ENCODE data around the gene BCAR1.
"Not testable (repeated sequence)": the region's sequence is repeated elsewhere in the genome, so short reads cannot be mapped to it uniquely, and the experiment has no call there.

The BCAR1 gene

GRCh38 chr16:75252946-75253911, 1.8 kb upstream of the BCAR1 start:
- no peak for DNase-seq

GRCh38 chr16:75252049-75252864, 833 bp upstream of the BCAR1 start:
- no peak for DNase-seq

- no peak for DNase-seq
Observed at GRCh38 chr16:75250809-75251279, 580 bp downstream of the BCAR1 start.

- DNase-seq = no peak
Observed at GRCh38 chr16:75250089-75250808, 1.2 kb downstream of the BCAR1 start.

GRCh38 chr16:75249441-75249840, 2.0 kb downstream of the BCAR1 start:
- no peak for DNase-seq

DNA sequence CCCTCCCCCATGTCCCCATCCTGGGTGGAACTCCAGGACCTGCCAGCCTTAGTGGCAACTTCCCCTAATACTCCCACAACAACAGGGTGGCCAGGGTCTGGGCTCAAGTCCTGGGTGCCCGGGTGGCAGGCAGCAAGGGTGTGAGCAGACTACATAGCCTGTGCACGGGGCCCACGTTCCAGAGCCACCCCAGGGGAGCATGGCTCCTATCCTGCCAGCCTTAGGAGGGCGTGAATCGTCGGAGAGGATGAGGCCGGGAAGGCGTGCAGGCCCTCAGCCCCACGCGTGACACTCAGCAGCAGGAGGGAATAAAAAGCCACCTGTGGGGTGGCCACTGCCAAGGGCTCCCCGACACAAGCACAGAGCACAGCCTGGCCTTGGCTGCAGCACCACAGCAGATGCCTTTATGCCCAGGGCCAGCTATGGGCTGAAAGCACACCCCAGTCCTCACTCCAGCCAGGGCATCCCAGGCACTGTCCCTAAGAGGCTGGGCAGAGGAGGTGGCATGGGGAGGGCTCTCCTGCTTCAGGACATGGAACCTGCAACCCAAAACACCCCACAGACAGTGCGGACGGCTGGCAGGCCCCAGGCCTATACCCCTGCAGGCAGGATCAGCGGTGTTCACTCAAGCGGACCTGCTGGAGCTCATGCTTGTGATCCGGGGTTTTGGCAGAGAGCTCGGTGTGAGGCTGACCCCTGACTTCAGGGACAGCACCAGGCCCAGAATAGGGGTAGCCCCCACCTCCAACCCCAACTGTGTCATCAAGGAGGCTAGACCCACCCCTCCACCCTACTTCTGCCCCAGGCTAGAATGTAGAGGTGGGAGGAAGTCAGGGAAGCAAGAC, 2.7 kb downstream of the BCAR1 start:
- DNase-seq = no peak

GRCh38 chr16:75248142-75248535, 3.3 kb downstream of the BCAR1 start:
- no peak for DNase-seq

- no peak for DNase-seq
Observed at GRCh38 chr16:75247249-75247648, 4.2 kb downstream of the BCAR1 start.

- no peak for DNase-seq
Observed at GRCh38 chr16:75246504-75247205, 4.8 kb downstream of the BCAR1 start.

- no peak for DNase-seq
Observed at GRCh38 chr16:75244844-75245758, 6.3 kb downstream of the BCAR1 start.

GRCh38 chr16:75244225-75244809, 7.1 kb downstream of the BCAR1 start:
- DNase-seq = no peak

GRCh38 chr16:75243667-75244224, 7.7 kb downstream of the BCAR1 start:
- DNase-seq = no peak

- DNase-seq = not testable (repeated sequence)
Observed at GRCh38 chr16:75242436-75243078, 8.9 kb downstream of the BCAR1 start.

DNA sequence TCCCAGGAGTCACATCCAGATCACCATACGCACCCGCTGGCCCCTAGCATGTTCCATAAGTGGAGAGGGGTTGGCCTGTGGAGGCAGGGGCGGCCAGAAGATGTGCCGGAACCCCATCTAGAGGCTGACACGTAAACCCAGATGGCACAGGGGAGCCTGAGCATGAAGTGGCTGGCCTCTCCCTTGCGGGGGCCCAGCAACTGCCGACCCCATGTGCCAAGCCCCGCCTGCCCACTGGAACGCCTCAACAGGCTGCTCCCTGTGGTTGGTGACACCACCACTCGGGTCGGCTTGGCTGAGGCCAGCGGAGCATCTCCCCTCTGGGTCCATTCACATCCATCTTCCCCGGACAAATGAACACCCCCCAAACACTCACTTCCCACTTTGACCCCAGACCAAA, 9.5 kb downstream of the BCAR1 start:
- no peak for DNase-seq

DNA sequence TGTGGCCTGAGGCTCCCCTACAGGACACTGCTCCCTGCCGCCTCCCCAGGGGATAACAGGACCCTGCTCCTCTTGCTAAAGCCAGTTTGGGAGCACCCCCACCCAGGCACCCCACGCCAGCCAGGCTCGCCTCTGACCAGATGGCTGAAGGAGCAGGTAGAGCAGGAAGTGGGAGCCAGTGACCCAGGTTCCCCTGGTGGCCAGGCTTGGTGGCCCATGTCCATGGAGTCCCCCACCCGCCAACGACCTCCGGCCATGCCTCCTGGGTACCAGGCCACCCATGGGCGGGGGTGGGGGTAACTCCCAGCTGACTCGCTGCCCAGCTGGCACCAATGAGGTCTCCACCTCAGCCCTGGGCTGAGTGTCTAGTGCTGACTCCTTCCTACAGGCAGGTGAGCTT, 10.0 kb downstream of the BCAR1 start:
- no peak for DNase-seq

GRCh38 chr16:75240633-75241032, 10.8 kb downstream of the BCAR1 start:
- not testable (repeated sequence) for DNase-seq

DNA sequence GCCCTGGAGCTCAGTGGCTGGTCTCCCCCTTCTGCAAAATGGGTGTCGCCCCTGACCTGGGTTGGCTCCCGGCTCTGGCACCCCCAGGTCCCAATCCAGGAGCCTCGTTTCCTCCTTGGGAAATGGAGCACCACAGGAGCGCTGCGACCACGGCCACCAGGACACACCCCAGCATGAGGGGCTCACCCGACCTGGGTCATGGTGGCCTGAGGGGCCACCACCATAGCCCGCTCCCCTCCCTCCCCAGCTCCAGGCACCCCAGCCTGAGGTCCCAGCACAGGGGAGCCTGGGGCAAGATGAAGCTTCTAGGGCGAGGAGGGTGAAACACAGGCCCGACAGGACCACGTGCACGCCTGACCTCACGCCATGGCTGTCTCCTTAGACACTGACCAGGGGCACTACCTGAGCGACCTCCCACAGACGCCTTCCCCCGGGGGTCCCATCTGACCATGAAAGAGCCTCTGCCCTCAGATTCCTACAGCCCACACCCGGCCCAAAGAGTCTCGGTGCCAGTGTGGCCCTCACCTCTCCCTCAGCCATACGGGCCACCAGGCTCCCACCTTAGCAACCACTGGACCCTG, 11.8 kb downstream of the BCAR1 start:
- no peak for DNase-seq

DNA sequence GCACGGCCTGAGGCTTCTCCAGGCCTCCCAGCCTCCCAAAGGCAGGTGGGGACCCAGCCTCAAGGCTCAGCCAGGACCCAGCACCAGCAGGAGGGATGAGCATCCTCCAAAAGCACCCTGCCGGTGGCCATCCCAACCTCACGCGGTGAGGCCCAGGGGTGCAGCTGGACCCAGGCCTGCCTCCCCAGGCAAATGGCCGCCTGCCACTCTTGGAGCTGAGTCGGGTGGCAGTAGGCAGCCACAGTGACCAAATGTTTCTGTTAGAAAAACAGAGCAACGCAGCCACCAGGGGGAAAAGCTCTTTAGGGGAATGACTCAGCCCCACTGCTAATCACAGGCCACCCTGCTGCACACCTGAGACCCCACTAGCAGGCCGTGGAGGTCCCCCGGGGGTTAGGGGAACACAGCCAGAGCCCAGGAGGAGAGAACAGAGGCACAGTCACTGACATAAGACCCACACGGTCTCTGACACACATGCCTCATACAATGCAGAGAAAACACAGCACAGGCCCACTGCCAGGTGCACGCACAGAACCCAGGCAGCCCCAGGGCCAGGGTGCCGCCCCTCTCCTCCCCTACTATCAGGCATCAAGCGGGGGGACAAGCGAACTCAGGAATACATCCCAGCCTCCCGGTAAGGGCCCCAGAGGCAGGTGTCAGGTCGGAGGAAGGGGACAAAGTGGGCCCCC, 12.4 kb downstream of the BCAR1 start:
- DNase-seq = no peak

Data from NCI-H2227 treated with DMSO at 0.1 percent for 48 hours (cell line).